HG03066 (cell line): ENCODE results near the gene DNAJC22.
"Not testable (repeated sequence)": the region's sequence is repeated elsewhere in the genome, so short reads cannot be mapped to it uniquely, and the experiment has no call there.

Source experiments
- ATAC-seq: cut with Tn5 transposase; IDR thresholded peaks from one replicate; pipeline ENCODE4 v1.9.1; 2021; ENCODE audit warnings: low read depth; ENCODE audit not compliant: unreplicated experiment

Gene DNAJC22

GRCh38 chr12:49346659-49347310 lies at the start of gene DNAJC22:
Gene DNAJC22, plus strand, starts transcription at chr12:49346888. Its CDS starts 1,985 bp downstream, at chr12:49348873.
- no peak for ATAC-seq

DNA sequence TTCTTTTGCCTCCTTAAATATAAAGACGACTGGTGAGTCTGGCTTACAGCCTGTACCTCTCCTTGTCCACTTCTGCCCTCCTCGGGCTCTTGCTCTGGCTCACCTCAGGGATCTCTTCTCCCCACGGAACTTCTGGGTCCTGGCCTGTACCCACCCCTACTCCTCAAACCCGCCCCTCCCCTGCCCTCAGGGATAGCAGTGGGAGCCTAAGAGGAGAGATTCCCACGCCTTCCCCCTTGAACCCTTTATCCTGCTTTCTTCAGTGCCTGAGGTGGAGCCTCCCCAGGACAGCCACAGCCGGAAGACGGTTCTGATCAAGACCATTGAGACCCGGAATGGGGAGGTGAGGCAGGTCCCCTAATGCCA lies 49.0 kb upstream of the DNAJC22 start:
- no peak for ATAC-seq

DNA sequence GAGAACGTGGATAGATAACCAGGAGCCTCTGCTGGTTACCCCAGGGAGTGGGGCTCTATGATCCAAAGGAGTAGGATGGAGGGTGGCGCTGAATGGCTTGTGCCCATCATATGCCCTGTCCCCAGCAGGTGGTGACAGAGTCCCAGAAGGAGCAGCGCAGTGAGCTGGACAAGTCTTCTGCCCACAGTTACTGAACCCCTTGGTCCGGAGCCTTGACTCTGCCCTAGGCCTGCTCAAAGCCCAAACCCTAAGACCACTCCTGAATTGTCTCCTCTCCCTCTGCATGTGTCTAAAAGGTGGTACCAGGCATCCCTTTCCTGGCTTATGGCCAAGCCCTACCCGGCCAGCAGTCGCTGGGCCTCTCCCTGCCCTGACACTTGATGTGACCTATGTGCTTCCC lies 48.5 kb upstream of the DNAJC22 start:
- no peak for ATAC-seq

DNA sequence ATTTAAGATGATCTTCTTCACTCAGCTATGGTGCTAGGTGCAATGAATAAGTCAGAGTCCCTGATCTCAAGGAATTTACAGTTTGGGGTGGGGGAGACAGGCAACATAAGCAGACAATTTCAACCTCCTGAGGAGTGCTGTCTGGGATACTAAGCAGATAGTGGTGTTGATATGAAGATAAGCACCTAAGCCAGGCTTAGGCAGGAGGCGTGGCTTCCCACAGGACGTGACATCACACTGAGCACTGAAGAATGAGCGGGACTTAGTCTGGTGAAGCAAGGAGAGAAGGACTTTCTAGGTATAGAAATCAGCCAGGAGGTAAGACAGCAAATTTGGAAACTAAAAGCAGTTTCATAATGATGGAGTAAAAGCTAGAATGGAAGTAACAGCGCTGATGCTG lies 44.9 kb upstream of the DNAJC22 start:
- ATAC-seq, result no peak

- ATAC-seq, result no peak
Measured at GRCh38 chr12:49304161-49304560, 42.5 kb upstream of the DNAJC22 start.

- no peak for ATAC-seq
Measured at GRCh38 chr12:49305762-49306510, 40.8 kb upstream of the DNAJC22 start.

DNA sequence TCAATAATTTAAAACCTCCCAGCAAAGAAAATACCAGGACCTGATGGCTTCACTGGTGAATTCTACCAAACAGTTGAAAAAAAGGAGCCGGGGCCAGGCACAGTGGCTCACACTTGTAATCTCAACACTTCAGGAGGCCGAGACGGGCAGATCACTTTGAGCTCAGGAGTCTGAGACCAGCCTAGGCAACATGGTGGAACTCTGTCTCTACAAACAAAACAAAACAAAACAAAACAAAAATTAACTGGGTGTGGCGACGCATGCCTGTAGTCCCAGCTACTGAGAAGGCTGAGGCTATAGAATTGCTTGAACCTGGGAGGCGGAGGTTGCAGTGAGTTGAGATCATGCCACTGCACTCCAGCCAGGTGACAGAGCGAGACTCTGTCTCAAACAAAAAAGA lies 37.3 kb upstream of the DNAJC22 start:
- ATAC-seq, result no peak

GRCh38 chr12:49310451-49311000 lies 36.2 kb upstream of the DNAJC22 start:
- not testable (repeated sequence) for ATAC-seq

DNA sequence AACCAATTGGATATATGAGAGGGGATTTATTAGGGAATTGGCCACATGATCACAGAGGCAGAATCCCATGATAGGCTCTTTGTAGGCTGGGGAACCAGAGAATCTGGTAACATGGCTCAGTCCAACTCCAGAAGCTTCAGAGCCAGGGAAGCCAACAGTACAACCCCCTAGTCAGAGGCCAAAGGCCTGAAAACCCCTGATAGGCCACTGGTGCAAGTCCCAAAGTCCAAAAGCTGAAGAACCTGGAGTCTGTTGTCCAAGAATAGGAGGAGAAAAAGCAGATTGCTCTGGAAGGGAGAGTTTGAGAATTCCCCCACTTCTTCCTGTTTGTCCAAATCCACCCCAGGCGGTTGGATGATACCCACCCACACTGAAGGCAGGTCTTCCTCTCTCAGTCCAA lies 31.9 kb upstream of the DNAJC22 start:
- ATAC-seq, result no peak

DNA sequence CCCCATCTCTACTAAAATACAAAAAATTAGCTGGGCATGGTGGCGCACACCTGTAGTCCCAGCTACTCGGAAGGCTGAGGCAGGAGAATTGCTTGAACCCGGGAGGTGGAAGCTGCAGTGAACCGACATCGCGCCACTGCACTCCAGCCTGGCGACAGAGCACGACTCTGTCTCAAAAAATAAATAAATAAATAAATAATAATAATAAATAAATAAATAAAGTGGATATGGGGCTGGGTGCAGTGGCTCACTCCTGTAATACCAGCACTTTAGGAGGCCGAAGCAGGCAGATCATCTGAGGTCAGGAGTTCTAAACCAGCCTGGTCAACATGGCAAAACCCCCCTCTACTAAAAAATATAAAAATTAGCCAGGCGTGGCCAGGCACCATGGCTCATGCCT lies 29.6 kb upstream of the DNAJC22 start:
- not testable (repeated sequence) for ATAC-seq

GRCh38 chr12:49320411-49321103 lies 26.1 kb upstream of the DNAJC22 start:
- not testable (repeated sequence) for ATAC-seq

DNA sequence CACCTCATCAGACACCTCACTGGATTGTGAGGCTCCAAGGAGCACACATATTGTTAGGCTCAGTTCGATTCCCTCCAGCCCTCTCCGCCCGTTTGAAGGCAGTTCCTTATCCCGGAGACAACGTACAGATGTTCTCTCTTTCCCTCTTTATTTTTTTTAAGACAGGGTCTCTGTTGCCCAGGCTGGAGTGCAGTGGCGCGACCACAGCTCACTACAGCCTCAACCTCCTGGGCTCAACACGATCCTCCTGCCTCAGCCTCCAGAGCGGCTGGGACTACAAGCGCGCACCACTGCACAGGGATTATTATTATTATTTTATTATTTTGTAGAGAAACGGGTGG lies 24.4 kb upstream of the DNAJC22 start:
- no peak for ATAC-seq

GRCh38 chr12:49322708-49323523 lies 23.8 kb upstream of the DNAJC22 start, which contains the start of gene TROAP:
Gene TROAP, plus strand, starts transcription at chr12:49323255. Its CDS starts 354 bp downstream, at chr12:49323609.
- ATAC-seq, result peak; percentile 98

GRCh38 chr12:49323524-49324097 lies 23.1 kb upstream of the DNAJC22 start:
- no peak for ATAC-seq

DNA sequence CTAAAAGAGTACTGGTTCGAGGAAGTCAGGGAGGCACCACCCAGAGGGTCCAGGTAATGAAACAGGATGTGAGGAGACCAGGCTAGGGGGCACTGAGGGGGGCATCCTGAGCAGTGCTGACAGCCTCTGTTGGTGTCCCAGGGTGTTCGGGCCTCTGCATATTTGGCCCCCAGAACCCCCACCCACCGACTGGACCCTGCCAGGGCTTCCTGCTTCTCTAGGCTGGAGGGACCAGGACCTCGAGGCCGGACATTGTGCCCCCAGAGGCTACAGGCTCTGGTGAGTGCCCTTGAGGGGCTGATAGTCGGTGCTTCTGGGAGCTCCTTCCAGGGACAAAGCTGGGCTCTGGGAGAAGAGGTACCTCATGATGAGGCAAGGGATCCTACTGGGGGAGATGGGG lies 21.1 kb upstream of the DNAJC22 start:
- ATAC-seq, result no peak

- ATAC-seq, result no peak
Measured at GRCh38 chr12:49327368-49327767, 19.3 kb upstream of the DNAJC22 start.

- ATAC-seq, result no peak
Measured at GRCh38 chr12:49327887-49328286, 18.8 kb upstream of the DNAJC22 start.

- ATAC-seq, result no peak
Measured at GRCh38 chr12:49328816-49329215, 17.9 kb upstream of the DNAJC22 start.

- no peak for ATAC-seq
Measured at GRCh38 chr12:49330032-49330619, 16.6 kb upstream of the DNAJC22 start.
